Colonic mucosa (tissue), 4 donors: ENCODE data around the gene HOXD8. TPM values are rescaled to one million over a fixed set of nuclear protein-coding genes. Genes with fewer than 3 reads are reported as not detected.

Experiments
- DNase-seq: peaks from one replicate; pipeline ENCODE4 v3.0.0-alpha.2; 2020
- H3K27ac ChIP-seq: fragments of 200-600 bp; one replicate; pipeline ENCODE4 v1.8.0; 2021
- H3K27me3 ChIP-seq: fragments of 200-600 bp; one replicate; pipeline ENCODE4 v1.8.0; 2021
- H3K36me3 ChIP-seq: fragments of 200-600 bp; one replicate; pipeline ENCODE4 v1.8.0; 2021
- H3K4me1 ChIP-seq: fragments of 200-600 bp; one replicate; pipeline ENCODE4 v1.8.0; 2021; ENCODE audit warnings: mild to moderate bottlenecking
- H3K4me3 ChIP-seq: fragments of 200-600 bp; one replicate; pipeline ENCODE4 v1.8.0; 2021
- H3K9ac ChIP-seq, 2 donors: one replicate each; pipeline ENCODE4 v1.7.0; 2013; ENCODE audit warnings: control low read depth in 2 of 2, low read depth in 2 of 2, low read length in 2 of 2
- H3K9me3 ChIP-seq: fragments of 200-600 bp; one replicate; pipeline ENCODE4 v1.8.0; 2021
- intact Hi-C: fragments of 100-400 bp; cut with DNase I; formaldehyde crosslinking; loops from one replicate; pipeline ENCODE4 v1.14.1; 2022
- total RNA-seq, 2 donors: library from RNA; stranded (reverse); fragmentation: NEBNext Ultra II Directional in 1 of 2; extraction: Animal tissue kit (Norgen Biotek cat#: 25700) in 1 of 2; gene quantifications; one replicate each; pipeline ENCODE4 v1.2.1, GENCODE V29; 2021
- TF ChIP-seq, protein P1 (sequence below): fragments of 200-600 bp; IDR thresholded peaks from one replicate; pipeline ENCODE4 v1.8.0; 2022; ENCODE audit warnings: antibody characterized with exemption, mild to moderate bottlenecking
- donor health status: healthy.
- donor health status: DM: no; HTN: no; CAD: no.
- donor health status: DM: no; HTN: no; CAD: no.

The HOXD8 gene
- total RNA-seq, 2 donors from 2014 or later: 3.1 to 4.6 TPM

DNA sequence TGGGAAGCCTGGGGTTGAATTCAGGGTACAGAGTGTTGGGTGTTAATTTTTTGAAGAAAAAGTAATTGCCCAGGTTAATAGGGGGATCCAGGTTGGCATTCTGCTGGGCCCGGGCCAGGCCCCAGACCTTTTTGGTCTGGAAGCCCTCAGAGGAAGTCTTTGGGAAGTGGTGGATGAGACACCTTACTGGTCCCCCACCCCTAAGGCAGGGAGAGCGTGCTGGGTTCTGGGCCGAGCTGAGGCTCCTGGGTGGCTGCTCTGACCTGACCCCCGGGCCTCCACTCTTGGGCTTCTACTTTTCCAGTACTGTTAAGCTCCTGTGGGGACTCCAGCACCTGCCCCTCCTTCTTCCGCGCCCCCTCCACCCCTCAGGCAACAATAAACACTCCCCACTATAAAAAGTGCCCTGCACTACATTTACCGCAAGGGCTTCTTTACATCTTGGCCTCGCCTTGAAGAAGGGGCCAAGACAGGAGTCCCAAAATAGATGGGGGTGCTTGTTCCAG is 26.8 kb downstream of the HOXD8 start:
- Histone ChIP-seq H3K9me3 (no peaks in the 10 kb centered on the region), H3K9ac (no peak overlapping the region), H3K27ac (no peak overlapping the region), H3K4me1 (peaks cover 8% of the 10 kb centered on the region), H3K4me3 (peak overlapping the region; percentile 23), H3K36me3 (no peaks in the 10 kb centered on the region), H3K27me3 (peaks cover 20% of the 10 kb centered on the region)
- intact Hi-C loops: no loop called here
- no peak for DNase-seq
- TF ChIP-seq, protein P1, sequence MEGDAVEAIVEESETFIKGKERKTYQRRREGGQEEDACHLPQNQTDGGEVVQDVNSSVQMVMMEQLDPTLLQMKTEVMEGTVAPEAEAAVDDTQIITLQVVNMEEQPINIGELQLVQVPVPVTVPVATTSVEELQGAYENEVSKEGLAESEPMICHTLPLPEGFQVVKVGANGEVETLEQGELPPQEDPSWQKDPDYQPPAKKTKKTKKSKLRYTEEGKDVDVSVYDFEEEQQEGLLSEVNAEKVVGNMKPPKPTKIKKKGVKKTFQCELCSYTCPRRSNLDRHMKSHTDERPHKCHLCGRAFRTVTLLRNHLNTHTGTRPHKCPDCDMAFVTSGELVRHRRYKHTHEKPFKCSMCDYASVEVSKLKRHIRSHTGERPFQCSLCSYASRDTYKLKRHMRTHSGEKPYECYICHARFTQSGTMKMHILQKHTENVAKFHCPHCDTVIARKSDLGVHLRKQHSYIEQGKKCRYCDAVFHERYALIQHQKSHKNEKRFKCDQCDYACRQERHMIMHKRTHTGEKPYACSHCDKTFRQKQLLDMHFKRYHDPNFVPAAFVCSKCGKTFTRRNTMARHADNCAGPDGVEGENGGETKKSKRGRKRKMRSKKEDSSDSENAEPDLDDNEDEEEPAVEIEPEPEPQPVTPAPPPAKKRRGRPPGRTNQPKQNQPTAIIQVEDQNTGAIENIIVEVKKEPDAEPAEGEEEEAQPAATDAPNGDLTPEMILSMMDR: no peak

DNA sequence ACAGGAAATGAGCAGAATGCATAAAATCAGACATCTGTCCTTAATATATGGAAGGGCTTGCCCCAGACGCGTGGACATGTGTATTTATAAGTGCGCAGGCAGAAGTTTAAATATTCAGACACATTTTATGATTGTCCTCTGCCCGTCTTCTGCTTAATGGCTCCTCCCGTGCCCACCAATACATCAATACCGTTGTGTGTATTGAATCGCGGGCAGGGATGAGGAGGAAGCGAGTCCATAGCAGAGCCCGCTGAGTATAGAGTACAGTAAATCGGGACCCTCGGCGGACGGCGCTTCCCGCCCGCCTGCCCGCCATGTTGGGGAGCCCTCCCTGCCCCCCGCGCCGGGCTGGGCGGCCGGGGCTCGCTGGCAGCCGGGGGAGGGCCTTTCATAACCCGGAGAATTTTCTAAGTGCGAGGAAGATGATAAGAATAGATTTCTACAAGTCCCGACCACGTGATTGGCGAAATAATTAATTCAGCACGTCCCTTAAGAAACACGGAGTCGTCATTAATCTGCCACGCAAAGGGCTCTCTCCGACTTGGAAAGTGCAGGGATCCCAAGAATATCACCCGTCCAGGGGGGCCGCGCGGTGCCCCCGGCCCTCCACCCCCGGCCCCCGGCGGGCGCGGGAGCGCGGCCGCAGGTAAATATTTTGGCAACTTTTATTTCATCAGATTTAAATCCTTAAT is 27.4 kb downstream of the HOXD8 start, which contains the start of gene HOXD3:
HOXD3 (plus strand) TSS at position 501 of the 692 bp plus-strand sequence. CDS start 11,808 bp downstream, outside the sequence.
- H3K4me3 ChIP-seq: peak within 1 kb of the TSS; percentile 23
- peak within 1 kb of the TSS; percentile 48 to 50 for H3K9ac ChIP-seq
- H3K4me1 ChIP-seq: peaks cover 8% of the 10 kb centered on the region
- intact Hi-C loops: no loop called here
- no peaks in the 10 kb centered on the region for H3K9me3 ChIP-seq
- H3K27me3 ChIP-seq: peaks cover 22% of the 10 kb centered on the region
- no peak for DNase-seq
- TF ChIP-seq, protein P1: no peak
- no peaks in the 10 kb centered on the region for H3K36me3 ChIP-seq
- H3K27ac ChIP-seq: no peak within 1 kb of the TSS

DNA sequence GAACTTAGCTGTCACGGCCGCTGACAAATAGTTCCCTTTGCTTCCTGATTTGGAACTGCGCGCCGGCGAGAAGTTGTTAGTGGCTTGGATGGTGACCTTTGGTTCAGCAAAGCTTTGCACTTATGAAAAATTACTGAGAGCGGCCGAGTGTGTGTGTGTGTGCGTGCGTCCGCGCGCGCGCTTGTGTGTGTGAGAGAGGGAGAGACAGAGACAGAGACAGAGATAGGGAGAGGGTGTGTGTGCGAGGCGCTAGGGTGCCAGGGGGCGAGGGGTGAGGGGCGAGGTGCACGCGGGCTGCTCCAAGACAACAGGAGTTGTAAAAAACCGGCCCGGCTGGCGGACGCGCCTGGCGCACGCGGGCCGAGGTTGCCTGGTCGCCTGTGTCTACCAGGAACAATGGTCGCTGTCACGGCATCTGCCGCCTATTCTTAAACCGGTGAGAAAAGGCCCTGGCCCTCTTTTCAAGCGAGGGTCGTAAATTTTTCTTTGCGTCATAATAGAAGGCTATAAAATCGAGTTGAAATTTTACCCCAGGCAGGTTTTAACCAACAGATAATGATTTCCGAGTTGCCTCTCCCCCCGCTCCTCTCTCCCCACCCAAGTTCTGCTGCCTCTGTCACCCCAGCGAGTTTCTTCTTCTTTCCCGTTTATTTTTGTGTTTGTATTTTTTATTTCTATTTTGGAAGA is 28.1 kb downstream of the HOXD8 start:
- no peaks in the 10 kb centered on the region for H3K9me3 ChIP-seq
- H3K36me3 ChIP-seq: no peaks in the 10 kb centered on the region
- H3K9ac ChIP-seq: peak overlapping the region; percentile 3 to 48
- H3K27me3 ChIP-seq: peaks cover 29% of the 10 kb centered on the region
- peak; percentile 76 for DNase-seq
- TF ChIP-seq, protein P1: no peak
- H3K4me3 ChIP-seq: peak overlapping the region; percentile 23
- intact Hi-C loops: no loop called here
- H3K4me1 ChIP-seq: peaks cover 8% of the 10 kb centered on the region
- H3K27ac ChIP-seq: no peak overlapping the region

DNA sequence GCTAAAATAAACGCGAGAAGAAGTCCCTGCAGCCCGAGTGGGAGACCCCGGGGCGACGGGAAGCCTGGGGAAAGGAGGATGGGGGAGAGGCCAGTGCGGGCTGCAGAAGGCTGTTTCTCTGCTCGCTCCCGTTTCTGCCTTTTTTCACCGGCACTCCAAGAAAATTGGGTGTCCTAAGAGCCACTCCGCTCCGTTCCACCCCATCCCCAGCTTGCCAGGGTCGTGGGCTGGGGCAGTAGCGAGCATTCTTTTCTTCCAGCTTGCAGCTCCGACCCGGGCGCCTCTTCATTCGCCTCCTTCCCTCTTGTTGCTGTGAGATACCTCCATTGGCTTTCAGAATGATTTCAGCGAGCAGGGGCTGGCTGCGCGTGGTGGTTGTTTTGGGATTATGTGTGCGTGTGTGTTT is 28.7 kb downstream of the HOXD8 start:
- H3K27ac ChIP-seq: no peak overlapping the region
- peak overlapping the region; percentile 23 for H3K4me3 ChIP-seq
- peak overlapping the region in 1 of 2 donors; percentile 48 for H3K9ac ChIP-seq
- no peak for DNase-seq
- no peaks in the 10 kb centered on the region for H3K9me3 ChIP-seq
- no peaks in the 10 kb centered on the region for H3K36me3 ChIP-seq
- peaks cover 8% of the 10 kb centered on the region for H3K4me1 ChIP-seq
- intact Hi-C loops: no loop called here
- peaks cover 34% of the 10 kb centered on the region for H3K27me3 ChIP-seq
- TF ChIP-seq, protein P1: no peak

DNA sequence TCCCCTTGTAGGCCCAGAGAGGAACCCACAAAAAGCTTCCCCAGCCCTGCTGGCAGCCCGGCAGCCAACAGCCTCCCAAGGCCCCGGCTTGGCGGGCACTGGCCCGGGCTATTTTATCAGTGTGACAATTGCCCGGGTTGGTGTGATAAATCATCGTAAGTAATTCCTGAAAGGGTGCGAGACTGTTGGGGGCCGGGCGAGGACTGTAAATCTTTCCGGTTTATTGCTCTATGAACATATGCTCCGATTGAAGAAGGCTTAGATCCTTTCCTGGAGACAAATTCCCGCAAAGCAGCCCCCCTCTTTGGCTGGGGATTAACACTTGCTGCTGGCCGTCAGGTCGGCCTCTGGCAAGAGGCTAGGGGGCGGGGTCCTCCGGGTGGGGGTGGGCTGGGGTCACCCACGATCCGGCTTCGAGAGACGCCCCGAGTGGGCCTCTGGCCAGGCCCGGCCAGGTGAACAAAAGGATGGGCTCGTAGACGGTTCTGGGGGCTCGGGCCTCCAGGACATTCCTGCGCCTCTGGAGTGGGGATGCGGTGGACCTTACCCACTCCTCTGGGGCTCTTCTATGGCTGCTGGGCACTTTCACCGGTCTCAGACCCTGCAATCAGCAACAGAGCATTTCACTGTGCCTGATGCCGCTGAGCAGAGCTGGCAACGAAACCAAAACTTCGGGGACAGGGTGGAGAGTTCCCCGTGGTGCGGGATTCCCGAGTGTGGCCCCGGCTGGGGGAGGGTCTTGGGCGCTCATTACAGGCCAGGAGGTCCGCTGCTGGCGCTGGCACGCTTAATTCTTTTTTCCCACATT is 29.6 kb downstream of the HOXD8 start:
- Histone ChIP-seq H3K27me3 (peaks cover 35% of the 10 kb centered on the region), H3K27ac (no peak overlapping the region), H3K9ac (no peak overlapping the region)

More for the DNA sequence above, 29.6 kb downstream of the HOXD8 start:
- H3K36me3 ChIP-seq: no peaks in the 10 kb centered on the region
- no peaks in the 10 kb centered on the region for H3K9me3 ChIP-seq
- H3K4me1 ChIP-seq: peaks cover 8% of the 10 kb centered on the region
- intact Hi-C loops: no loop called here
- TF ChIP-seq, protein P1: no peak
- H3K4me3 ChIP-seq: no peak overlapping the region
- DNase-seq: peak; percentile 58
